Left hindlimb (tissue), 1 donor: Measurements from ENCODE around the gene RACGAP1.
A peak's percentile ranks its signal among the peaks of the same experiment; 100 is the strongest.

Experiments used
- DNase-seq: peaks from one replicate; pipeline ENCODE4 v3.0.0-alpha.2; 2018

The RACGAP1 gene

DNA sequence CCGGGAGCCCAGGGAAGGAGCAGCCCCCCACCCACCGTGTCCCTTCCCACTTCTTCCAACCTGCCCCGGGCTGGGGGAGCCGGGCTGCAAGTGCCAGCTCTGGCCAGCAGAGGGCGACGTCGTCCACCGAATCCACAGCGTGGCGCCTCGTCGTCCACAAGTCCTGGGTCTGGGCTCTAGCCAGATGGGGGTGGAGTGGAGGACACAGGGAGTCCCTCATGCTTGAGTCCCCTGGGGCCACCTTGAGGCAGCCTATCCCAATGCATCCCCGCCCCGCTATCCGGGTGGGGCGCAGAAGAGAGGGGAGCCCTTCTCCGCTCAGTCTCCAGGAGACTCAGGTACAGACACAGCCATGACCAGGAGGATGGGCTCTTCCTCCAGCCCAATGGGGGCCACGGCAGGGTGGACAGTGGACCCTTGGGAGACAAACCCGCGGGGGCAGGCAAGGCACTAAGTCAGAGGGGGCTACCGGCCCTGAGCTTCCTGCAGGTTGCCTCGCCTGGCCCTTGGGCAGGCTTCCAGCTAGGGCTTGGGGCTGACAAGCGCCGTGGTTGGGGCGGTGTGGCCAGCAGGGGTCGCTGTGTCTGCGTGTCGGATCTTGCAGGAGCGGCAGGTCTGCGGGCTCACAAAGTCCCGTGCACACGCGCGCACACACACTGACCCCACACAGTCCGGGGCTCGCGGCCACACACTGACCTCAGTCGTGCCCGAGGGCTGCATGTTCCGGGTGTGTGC, 58.1 kb downstream of the RACGAP1 start:
- DNase-seq = peak; percentile 91

DNA sequence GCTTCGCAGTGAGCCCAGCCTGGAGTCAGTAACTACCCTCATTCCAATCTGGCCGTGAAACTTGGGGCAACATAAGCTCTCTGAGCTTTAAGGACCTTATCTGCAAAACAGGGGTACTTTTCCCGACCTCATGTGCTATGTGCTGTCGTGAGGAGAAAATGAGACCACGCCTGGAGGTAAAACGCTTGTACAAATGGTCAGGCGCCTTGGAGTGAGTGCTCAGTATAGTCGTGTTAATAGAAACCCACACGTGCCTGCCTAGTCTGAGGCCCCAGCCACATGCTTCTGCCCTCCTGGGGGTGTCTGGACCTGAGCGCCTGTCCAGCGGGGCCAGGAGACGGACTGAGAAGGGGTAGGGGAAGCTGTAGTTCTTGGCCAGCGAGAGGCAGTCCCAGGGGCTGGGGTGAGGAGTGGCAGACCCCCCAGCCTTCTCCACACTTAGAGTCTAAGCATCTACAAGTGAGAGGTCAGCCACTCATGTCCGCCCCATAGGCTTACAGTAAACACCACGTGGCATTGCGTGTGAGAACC, 58.7 kb downstream of the RACGAP1 start:
- peak; percentile 48 for DNase-seq

DNA sequence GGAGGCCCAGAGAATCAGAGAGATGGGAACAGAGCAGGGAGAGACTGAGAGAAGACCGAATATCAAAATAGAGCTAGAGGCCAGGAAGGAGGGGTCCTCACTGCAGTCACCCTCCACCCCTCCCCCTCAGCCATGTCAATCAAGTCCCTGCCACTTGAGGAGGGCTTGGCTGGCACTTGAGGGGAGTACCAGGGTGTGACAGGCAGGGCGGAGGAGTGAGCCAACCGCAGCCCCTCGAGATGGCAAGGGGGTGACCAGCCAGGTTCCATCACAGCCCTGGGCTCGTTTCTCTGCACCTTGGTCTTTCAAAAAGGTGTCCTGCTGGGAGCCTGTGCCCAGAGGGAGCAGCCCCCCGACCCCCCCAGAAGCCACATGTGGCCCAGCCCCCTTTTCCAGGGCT, 59.5 kb downstream of the RACGAP1 start:
- DNase-seq = peak; percentile 26

DNA sequence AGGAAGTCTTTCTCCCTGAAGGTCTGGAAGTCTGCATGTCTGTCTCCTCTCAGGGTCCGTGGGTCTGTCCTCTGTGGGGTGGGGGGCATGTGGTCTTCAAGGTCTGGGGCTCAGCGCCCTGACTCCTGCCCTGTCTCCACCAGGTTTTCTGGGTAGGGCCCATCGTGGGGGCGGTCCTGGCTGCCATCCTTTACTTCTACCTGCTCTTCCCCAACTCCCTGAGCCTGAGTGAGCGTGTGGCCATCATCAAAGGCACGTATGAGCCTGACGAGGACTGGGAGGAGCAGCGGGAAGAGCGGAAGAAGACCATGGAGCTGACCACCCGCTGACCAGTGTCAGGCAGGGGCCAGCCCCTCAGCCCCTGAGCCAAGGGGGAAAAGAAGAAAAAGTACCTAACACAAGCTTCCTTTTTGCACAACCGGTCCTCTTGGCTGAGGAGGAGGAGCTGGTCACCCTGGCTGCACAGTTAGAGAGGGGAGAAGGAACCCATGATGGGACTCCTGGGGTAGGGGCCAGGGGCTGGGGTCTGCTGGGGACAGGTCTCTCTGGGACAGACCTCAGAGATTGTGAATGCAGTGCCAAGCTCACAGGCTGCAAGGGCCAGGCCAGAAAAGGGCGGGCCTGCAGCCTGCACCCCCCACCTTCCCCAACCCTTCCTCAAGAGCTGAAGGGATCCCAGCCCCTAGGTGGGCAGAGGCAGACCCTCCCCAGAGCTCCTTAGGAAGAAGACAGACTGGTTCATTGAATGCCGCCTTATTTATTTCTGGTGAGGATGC, 60.3 kb downstream of the RACGAP1 start:
- peak; percentile 28 for DNase-seq

DNA sequence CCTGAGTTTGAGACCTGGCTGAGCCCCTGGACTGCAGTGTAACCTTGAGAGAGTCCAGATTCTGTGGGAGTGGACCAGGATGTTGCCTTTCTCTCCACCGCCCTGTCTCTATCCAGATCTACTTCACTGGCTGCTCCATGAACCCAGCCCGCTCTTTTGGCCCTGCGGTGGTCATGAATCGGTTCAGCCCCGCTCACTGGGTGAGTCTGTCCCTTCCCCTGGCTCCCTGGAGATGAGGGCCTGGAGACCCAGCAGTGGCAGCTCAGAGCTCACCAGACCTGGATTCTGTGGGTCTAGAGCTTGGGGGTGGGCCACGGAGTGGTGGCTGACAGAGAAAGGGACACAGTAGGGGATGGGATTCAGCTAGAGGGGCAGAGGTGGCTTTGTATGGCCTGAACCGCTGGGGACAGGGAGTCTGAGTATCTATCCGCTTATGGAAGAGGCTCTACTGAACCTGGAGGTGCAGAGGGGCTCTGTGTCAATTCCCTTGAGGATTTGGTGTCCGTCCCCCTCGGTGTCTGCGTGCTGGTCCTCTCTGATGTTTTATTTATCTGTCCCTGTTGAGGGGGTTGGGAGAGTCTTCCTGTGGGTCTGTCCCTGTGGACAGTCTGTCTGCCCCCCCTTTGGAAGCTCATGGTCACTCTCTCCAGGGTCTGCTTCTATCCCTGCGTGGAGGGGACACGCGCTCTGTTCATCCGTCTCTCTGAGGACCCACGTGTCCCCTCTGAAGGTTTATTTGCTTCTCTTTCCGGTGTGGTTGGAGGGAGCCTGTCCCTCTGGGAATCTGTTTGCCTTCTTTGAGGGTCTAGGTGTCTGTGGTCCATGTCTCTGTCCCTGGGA, 61.1 kb downstream of the RACGAP1 start:
- DNase-seq = no peak

DNA sequence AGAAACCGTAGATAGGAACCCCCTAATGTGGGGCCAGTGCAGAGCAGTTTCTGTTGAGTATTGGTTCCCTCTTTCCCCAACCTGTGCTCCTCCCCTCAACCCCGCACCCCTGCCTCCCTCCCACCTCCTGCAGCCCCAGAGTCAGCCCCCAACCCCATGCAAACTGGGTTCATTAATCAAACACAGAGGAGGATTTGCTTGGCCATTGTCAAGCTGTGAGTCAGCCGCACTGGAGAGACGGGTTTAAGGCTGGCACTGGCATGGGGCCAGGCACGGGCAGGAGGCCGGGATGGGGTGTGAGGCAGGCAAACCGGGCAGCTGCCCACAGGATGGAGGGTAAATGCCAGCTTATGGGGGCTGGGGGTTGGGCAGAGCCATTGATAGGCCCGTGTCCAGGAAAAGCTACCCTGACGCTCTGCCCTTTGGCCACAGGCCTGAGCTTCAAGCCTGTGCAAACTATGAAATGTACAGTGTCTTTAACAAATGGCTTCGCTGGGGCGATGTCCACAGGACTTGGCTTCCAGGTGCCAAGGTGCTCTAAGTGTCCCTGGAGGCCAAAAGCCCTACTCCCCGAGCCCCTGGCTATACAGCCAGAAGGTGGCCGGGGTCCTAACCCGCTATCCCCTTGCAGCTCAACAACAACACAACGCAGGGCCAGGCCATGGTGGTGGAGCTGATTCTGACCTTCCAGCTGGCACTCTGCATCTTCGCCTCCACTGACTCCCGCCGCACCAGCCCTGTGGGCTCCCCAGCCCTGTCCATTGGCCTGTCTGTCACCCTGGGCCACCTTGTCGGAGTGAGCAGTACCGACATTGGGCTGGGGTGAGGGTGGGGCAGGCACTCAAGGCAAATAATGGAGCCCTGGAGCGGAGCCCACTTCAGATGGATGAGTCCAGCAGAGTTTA, 62.2 kb downstream of the RACGAP1 start:
- no peak for DNase-seq

DNA sequence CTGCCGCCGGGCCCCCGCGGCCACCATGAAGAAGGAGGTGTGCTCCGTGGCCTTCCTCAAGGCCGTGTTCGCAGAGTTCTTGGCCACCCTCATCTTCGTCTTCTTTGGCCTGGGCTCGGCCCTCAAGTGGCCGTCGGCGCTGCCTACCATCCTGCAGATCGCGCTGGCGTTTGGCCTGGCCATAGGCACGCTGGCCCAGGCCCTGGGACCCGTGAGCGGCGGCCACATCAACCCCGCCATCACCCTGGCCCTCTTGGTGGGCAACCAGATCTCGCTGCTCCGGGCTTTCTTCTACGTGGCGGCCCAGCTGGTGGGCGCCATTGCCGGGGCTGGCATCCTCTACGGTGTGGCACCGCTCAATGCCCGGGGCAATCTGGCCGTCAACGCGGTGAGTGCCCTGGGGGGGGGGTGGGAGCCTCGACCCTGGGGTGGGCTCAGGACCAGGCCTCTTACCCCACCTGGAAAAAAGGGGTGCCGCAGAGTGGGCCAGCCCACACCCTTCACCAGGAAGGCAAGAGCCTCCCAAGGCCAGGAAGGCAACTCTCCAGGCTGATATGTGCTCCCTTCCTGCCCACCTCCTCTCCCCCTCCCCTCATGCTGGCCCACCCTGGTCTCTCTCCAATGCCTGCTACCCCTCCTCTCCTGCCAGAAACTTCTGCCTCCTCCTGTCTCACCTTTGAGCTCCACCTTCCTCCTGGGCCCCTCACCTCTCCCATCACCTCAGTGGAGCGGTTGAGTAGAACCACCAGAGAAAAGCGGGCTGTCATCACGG, 63.1 kb downstream of the RACGAP1 start:
- DNase-seq = no peak

DNA sequence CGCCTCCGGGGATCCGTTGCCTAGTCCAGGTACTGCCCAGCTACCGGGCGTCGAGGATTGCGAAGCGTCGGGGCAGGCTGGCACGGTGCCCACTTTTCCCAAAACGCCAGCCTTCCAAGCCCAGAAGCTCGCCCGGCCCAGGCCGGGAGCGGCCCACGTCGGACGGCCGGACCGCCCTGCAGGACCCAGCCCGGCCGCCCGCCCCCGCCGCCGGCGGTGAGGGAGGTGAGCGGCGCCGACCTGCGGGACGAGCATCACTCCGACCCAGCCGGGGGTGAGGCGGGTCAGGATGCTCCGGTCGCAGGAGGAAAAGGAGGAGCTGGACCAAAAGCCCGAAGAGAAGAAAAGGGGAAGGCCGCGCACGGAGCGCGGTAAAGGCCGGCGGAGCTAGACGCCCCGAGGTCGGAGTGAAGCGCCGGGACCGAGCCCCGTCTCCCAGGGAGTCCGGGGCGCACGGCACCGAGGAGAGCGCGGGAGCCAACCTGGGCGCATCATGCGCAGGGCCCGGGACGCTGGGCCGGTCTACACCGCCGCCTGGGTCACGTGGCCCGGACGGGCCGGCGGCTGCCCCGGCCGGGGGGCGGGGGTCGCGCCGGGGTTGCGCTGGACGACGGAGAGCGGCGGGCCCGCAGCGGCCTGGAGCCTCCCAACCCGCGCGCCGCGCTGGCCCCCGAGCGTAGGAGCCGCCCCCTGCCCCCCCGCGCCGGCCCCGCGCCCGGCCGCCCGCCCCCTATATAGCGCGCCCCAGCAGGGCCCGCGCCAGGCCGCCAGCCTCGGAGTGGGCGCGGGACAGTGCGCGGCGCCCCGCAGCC, 64.0 kb downstream of the RACGAP1 start, which contains the start of gene AQP5:
Gene AQP5 (plus strand): TSS at position 762 of the 812 bp plus-strand sequence. CDS start 146 bp downstream, outside the sequence.
- DNase-seq = no peak

DNA sequence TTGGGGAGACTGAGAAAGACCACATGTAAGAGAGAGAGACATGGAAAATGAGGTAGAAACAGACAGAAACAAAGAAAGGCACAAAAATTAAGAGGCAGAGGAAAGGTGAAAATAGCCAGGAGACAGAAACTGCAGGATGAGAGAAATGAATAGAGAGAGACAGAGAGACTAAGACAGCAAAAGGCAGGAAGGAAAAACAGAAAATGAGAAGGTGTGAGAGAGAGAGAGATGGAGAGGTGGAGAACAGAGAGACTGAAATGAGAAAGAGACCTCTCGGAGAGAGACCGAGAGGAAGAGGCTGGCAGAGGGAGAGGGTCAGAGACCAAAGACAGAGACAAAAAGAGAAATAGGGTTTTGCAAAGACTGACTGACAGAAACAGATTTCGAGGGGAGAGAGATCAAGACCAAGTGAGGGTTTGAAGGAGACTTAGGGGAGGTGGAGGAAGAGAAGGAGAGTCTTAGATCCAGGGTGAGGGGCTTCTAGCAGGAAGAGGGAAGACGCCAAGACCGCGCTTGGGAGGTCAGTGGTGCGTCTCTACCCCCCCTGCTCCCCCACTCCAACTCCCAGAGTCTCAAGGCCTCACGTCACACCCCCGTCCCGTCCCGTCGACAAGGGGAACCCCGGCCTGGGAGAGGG, 64.7 kb downstream of the RACGAP1 start:
- no peak for DNase-seq

DNA sequence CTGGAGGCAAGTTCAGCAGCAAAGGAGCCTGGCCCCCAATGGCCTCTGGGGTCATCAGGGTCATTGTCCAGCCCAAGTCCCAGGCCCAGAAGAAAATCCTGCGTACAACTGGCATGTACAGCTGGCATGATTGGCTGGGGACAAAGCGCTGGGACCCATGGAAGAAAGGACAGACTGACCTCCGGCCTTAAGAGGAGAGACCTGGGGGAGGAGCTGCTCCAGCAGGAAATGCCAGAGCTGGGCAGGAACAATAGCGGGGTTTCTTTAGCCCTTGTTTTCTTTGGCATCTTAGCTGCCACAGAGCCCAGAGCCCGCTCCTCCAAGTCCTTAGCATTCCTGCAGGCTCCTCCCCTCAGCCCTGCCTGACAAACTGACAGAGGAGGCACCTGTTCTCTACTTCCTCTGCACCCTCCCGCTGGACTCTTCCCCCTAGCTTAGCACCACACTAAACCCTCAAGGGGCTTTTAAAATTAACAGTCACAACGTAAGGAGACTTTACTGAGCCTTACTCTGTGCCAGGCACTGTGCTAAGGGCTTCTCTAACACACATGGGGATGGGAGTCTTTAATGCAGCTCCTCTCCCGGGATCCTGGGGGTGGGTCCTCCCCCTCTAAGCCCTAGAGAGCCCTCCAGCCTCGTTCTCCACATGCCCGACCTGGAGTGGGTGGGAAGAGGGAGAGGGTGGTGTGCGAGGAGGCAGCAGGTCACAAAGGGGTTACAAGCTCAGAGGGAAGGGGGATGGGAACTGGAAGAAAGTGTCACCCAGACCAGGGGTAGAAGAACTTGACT, 65.4 kb downstream of the RACGAP1 start:
- no peak for DNase-seq

DNA sequence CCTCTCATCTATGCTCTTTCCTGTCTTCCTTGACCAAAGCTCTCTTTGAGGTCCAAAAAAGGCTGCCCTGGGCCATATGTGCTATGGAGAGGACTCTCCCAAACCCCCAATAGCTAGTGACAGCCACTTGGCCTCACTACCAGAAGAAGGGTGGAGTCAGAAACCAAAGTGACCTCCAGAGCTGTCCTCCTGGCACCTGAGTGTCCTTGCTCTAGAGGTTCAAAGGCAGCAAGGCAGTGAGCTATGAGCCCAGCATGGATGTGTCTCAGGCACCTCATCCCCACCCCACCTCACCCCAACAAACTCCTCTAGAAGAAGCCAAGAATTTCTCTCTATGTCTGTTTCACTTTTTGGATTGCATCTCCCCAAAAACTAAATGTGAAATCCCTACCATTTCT, 67.7 kb downstream of the RACGAP1 start:
- DNase-seq = peak; percentile 1

DNA sequence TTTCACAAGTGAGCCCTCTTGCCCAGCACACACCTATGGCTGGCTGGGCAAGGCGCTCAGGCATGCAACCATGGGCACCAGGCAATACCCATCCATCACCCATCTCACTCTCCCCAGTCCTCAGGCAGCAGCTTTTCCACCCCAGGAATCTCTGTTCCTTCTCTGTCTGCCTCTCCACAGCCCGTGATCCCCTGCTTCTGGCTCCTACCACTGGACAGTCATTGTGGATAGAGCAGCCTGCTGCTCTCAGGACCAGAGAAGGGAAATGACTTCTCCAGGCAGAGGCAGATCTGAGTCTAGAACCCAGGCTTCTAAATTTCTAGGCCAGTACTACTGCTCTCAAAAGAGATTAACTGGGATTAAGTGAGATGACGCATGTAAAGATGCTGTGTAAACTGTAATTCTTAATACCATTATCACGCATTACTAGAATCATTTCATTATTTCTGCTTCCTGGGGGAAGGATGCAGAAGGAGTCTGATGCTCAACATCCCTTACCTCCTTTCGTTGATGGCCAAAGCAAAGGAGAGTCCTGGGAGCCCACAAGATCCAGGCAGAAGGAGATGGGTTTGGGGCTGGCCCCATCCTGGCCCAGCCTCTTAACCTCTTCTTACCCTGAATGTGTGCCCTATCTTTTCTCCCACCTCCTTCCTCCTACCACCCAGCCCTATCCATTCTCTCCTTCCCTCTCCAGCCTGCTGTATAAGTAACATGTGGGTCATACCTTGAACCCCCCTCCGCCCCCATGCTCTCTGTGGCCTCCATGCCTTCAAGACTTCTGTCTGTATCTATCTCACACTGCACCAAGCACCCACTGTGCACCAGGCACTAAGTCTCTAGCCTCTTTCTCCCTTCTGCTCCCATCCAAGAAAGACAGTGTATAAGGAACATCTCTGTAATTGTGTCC, 68.4 kb downstream of the RACGAP1 start:
- DNase-seq = peak; percentile 0

DNA sequence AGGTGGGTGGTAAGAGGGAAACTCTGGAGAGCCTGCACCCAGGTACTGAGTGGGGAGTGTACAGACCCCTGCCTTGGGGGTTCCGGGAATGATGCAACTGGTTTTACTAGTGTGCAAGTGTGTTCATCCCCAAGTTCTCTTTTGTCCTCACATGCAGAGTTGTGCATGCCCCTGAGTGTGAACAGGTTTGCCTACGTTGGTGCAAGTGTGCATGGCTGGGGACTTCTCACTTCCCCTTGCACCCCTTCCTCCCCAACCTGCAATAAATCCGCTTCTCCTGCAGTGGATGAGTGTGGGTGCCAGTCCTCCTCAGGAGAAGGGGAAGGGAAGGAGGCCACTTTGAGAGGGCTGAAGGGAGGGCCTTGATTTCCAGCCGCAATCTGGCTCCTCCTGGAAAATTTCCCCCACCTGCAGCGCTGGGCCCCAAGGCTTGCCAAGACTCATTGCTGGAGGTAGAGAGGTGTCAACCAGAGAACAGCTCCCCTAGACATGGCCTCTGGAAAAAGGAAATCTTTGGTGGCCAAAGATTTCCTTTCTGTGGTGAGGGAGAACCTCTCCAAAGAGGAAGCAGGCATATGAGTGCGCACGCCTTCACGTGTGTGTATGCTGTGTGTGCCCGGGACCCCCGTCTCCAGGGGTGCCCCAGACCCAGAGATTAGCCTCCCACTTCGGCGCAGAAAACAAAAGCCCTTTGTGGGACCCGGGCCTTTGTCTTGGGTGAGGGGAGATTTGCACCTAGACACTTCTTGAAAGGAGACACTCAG, 69.2 kb downstream of the RACGAP1 start:
- peak; percentile 21 for DNase-seq

DNA sequence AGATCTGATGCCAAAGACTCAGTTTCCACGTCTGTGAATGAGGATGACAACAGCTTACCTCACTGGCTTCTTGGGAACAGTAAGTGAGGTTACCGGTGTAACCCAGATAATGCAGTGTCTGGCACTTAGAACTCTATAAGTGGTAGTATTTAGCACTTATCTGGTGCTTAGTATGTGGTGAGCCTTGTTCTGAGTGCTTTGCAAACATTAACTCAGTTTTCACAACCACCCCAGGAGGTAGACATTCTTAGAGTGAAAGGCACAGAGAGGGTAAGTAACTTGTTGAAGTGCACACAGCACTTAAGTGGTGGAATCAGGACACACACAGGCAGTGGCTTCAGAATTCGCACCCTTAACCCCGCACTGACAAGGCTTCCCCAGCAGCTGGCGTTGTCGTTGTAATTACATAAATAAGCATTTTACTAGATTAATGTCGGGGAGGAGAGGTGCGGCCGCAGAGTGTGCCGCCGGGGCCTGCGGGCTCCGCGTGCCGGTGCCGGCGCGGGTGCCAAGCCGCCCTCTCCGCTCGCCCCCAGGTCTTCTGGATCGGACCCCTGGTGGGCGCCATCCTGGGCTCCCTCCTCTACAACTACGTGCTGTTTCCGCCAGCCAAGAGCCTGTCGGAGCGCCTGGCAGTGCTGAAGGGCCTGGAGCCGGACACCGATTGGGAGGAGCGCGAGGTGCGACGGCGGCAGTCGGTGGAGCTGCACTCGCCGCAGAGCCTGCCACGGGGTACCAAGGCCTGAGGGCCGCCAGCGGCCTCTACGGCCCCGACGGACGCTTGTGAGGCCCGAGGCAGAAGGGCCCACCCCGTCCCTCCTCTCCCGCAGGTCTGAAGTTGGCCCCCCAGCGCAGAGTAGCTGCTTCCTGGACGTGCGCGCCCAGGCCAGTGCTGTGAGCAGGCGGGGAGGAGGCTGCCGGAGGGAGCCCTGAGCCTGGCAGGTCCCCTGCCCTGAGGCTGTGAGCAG, 70.1 kb downstream of the RACGAP1 start:
- no peak for DNase-seq

DNA sequence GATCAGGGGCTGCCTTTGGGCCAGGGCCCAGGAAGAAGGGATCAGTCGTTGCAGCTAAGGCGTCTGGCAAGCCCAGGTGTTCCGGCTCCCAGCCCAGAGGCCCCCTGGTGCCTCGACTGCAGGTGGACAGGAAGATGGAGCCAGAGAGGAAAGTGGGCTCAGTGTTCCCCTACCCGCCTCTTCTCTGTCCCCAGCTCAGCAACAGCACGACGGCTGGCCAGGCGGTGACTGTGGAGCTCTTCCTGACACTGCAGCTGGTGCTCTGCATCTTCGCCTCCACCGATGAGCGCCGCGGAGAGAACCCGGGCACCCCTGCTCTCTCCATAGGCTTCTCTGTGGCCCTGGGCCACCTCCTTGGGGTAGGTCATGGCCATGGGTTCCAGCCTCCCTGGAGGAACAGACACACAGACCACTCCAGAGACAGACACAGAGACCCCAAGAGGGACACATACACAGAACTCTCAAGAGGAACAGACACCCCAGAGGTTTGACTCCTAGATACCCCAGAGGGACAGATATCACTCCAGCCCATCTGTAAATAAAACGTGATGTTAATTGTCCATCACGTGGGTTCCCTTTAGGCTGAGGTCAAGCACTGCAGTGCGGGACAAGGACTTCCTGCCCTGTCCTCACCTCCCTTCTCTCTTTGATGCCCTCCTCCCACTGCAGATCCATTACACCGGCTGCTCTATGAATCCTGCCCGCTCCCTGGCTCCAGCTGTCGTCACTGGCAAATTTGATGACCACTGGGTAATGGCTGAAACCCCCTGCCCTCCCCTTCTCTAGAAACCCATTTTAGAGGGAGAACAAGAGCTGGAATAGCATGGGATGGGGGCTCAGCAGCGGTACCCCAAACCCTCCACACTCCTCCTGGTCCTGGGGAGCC, 71.1 kb downstream of the RACGAP1 start:
- DNase-seq = peak; percentile 20
